NCI-H1436 treated with DMSO at 0.1 percent for 48 hours (cell line): ENCODE data around the gene ZFYVE21.

ENCODE experiments used
- DNase-seq: peaks from one replicate; lab custom pipeline; 2025; lab: John Stamatoyannopoulos, UW

Gene ZFYVE21

DNA sequence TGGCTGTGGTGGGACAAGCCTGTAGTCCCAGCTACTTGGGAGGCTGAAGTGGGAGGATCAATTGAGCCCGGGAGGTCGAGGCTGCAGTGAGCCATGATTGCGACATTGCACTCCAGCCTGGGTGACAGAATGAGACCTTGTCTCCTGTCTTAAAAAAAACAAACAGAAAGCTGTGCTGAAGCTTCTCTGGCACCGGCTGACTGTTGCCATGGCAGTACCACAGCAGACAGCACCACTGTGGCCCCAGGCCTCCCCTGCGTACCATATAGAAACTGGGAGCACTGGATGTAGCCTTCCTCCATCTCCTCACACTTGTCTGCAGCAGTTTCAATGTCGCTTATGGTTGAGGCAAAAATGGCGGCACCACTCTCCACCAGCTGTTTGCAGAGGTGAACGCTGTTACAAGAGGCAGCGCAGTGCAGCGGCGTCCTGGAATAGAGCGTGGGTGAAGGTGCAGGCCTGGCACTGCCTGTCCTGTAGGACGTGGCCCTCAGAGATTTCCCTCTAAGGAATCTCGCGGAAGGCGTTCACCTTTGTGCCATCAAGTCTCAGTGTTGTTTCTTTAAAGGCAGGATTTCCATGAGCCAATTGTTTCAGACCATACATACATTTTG lies 21.9 kb downstream of the ZFYVE21 start:
- DNase-seq = no peak

DNA sequence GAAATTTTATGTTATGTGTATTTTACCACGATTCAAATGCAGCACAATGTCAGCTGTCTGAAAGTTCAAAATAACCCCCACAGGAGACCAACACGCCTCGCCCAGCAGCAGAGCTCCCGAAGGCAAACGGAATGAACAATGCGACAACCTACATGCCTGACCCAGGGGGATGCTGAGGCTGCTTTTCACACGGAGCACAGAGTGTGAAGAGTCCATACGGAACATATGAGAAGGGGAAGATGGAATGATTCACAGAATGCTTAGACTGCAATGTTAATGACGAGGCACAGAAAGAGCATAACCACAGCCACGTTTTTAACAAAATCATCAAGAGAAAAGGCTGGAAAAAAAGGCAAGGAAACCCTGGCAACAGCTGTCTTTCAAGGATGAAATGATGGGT lies 22.6 kb downstream of the ZFYVE21 start:
- no peak for DNase-seq

DNA sequence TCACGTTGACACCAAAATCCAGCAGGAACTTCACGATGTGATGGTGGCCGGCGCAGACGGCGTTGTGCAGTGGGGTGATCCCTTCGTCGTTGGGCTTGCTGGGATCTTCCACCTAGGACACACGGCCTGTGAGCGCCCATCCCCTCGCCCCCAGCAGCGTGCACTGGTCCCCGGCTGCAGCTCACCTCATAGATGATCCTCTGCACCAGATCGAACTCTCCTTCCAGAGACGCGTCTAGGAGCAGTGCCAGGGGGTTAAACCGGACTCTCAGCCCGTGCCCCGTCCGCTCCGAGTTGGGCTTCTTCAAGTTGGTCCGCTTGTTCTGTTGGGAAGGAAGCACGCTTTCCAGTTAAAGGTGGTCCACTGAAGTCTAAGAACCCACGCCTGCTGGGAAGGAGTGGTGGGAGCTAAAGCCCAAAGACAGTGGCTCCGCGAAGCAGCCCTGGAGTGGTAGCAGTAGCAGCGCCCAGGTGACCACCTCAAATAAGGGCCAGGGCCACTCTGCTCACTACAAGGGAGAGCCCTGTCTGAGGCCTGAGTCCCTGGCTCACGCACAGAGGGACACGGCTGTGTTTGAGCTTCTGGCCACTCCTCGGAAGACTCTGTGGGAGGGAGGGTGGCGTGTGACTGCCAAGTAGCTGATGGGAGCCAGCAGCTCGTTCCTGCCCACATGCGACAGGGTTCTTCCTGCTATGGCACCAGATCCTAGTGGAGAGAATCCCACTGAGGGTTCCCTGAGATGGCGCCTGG lies 23.3 kb downstream of the ZFYVE21 start:
- DNase-seq = no peak

DNA sequence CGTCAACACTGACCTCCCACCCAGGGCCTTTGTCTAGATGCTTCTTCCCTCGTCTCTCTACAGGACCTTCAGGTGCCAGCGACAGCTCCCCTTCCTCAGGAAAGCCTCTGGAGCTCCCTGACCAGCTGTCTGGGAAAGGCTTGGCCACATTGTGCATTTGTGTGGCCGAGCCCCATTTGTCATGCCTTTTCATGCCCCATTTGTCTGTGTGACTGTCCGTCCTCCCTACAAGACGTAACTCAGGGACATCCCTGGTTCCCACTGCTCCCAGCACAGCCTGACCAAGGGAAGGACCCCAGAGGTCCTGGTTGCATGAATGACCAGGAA lies 23.8 kb downstream of the ZFYVE21 start:
- no peak for DNase-seq

DNA sequence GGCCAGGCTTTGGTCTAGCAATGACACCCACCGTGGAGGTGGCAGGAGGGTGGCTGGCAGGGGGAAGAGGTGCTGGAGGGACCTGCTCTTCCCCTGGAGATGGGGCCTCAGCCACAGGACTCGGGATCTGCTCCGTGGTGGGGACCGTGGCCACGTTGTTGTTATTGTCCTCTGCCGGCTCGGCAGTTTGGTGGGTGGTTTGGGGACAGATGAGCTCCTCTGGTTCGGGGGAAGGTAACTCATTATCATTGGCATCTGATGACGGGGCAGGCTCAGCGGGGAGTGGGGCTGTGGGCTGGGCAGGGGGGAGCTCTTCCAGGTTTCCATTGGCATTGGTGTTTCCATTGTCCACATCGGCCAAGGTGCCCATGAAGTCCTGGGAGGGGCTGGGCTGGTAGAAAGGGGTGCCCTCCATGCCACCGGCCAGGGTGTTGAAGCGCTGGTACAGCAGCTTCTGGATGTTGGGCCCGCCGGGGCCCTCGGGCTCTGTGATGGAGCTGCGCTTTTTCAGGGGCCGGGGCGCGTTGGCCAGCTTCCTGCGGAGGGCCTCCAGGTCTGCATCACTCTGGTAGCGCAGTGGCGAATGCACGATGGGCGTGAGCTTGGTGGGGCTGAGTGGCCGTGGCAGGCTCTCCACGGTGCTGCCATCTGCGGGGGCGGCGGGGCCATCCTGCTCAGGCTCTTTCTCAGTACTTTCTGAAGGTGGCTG lies 24.3 kb downstream of the ZFYVE21 start:
- no peak for DNase-seq

DNA sequence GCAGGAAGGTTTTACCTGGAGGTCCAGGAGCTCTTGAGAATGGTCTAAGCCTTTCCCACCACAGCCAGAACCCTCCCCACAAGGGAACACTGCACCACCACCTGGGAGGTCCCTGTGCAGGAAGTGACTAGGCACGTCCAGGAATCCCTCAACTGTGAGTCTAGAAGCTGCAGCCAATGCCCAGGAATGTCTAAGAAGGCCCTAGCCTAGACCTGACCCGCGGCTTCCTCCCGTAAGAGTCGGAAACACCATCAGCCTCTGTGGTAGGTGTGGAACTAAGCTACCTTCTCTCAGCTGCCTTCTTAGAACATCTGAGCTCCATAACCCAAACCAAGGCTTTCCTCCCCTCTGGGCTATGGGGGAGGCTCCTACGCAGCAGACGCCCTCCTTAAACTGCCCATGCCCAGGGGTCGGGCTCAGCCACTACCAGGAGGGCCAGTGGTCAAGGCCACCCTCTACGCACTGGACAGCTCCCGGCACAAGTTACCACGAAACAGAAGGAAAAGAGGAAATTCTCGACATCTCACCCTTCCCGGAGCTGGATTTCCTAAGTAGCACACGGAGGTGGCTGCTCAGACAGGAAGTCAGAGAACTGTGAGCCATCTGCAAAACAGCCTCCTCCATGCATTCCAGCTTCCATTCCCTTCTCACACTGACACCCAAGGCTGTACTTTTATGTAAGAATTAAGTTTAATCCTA lies 25.5 kb downstream of the ZFYVE21 start:
- DNase-seq = no peak

DNA sequence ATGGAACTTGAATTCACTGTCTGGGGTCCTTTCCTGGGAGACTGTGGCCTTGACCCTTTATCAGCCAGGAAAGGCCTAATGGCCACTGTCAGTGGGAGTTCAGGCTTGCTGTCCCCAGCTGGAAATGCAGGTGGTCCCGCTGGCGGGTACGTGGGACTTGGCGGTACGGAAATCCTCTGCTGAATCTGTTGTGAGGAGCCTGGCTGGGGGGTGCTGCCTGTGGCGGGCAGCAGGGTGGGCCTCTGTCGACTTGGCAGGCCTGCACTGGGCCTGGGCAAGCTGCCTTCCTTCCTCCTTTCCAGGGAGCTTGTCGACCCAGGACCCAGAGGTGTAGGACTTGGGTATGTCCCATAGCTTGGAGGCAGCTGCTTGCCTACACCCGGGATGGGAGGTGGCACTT lies 26.3 kb downstream of the ZFYVE21 start:
- DNase-seq = no peak

DNA sequence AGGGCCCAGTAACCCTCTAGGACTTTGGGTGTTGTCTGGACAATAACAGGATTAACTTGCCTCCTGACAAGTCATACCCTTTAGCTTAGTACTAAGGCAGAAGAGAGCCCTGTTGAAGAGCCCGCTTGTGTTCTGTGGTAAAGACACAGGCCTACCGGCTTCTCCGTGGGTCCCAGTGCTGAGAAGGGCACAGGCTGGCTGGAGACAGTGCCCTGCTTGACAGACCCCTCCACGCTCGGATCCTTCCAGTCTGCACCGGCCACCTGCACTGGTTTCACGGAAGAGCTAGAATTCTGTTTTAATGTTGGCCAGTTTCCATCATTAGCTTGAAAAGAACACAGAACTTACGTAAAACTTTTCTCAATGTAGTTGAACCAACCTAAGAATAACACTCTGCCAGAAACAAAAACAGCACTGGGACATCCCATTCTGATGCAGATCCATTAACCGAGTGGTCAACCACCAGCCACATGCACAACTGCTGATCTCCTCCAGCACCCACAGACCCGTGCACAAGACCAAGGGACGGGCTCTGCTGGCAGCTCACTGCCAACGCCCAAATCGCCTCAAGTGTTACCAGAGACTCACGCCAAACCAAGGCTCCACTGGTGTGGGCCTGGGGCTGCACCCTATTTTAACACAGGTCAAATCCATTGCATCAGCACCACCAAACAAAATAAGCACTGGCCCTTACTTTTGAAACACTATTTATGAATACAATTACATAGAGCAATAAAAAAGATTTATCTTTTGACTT lies 27.1 kb downstream of the ZFYVE21 start:
- no peak for DNase-seq

DNA sequence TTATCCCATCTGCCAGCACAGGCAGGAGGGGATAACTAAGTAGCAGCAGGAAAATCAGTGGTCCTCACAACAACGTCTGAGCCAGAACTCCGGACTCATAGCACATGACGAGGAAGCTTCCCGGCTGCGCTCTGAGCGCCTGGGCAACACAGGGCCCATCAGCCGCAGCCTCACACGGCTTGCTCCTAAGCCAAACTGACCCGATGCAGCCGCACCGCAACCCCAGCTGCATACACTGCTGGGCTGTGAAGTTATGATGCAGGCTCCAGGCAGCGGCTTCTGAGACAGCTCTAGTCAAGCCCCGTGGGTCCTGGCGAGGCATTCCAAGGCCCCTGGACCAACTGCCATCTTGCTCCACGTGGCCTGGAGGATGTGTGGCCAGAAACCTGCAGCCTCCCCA lies 28.1 kb downstream of the ZFYVE21 start:
- no peak for DNase-seq

DNA sequence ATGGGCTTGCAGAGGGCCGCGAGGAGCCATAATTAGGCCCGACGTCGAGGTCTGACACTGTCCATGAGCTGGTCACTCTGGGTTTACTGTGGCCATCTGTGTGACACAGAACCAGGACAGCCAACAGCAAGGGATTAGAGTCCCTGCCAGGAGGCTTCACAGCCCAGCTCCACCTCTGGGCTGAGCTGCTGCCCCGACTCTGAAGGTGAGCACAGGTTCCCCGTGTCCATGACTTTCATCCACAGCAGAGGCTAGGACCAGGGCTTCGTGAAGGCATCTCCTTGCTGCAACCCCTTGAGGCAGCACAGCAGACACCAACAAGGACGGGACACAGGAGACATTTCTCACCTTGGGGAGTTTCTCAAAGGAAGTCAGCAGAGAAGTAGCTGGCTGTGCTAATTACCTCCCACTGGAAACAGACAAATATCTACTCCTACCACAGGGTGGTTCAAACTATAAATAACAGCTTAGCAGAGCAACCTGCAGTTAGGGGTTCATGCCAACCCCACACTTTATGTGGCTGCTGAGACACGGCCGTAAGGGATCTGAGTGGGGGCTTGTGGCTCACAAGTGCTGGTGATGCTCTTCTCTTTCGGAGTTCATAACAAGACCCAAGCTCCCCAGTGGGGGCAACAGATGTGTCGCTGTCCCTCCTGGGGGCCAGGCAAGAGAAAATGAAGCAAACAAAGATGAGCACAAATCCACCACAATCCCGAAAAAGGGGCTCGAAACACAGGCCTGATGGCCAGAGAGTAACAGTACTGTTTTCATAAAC lies 29.2 kb downstream of the ZFYVE21 start:
- no peak for DNase-seq

DNA sequence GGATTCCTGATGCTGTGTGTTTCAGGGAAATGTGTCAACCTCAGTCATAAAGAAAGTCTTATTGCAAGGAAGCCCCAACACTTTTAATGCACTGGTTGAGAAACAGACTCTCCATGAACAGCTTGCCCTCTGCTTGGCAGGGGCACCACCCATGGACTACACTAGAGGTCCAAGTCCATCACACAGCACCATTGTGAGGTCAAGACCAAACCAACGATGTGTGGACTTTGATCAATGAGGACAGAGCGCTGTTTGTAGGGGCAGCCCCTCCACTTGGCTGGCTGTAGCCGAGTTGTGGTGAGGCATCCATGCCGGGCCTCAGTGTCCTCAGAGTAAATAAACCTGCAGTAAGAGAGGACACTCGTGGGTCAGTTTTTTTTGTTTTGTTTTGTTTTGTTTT lies 29.8 kb downstream of the ZFYVE21 start:
- no peak for DNase-seq

DNA sequence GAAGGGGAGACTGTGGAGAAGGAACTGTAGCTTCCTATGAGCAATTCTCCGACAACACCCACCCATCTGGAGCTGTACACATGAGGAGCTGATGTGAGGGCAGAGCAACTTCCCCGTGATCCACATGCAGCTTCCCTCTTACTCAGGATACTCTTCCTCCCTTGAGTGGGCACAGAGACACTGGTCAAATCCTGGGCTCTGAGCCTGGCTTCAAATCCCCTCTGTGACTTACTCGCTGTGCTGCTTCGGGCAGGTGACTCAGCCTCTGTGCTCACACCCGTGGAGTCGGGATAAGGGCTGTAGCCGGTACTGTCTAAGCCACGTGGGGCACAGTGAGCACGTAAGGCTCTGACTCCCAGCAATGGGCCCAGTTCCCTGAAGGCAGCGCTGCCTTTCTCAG lies 31.1 kb downstream of the ZFYVE21 start:
- DNase-seq = no peak

DNA sequence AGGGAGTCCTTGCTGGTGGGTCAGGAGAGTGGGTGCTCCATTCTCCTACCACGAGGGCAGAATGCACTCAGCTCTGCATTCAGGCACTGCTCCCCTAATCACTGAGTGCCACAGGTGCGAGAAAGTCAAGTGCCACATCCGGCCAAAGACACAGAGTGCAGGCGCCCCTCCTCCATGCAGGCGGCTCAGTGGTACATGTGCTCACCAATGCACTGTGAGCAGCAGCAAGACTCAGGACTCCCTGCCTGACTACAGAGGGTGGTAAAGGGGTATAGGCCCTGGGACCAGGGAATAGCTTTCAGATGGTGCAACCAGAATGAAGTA lies 32.9 kb downstream of the ZFYVE21 start:
- DNase-seq = no peak

DNA sequence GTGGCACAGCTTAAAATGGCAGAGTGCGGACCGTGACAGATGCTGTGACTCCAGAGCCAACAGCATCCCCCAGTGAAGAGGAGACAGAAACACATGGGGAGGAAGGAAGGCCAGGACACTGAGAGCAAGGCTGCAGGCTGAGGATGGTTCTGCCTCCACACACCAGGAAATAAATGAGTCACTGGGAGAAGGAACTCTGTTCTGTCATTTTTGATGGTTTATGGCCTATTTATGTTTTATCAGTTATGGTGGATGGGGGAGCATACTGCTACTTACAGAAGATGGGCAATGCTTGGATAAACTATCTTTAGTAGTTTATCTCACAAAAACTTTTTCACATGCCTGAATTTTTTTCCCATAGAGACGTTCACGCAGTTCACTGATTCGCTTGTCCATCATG lies 33.8 kb downstream of the ZFYVE21 start:
- no peak for DNase-seq

DNA sequence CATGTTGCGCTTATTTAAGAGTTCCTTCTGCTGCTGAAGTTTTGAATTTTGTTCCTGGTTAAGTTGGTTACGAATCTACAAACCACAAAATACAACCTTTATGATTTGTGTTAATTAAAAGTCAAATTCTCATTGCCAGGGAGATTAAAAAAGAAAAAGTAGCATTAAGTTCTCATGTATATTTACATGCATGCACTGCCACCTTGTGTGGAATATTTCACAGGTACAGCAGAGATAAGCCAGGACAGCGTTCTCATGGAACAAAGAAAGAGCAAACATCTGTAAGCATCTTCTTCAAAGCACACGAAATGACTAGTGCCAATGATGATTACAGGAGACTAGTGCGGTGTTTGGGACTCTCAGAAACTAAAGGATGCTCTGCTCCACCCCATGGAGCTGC lies 34.2 kb downstream of the ZFYVE21 start:
- DNase-seq = no peak

DNA sequence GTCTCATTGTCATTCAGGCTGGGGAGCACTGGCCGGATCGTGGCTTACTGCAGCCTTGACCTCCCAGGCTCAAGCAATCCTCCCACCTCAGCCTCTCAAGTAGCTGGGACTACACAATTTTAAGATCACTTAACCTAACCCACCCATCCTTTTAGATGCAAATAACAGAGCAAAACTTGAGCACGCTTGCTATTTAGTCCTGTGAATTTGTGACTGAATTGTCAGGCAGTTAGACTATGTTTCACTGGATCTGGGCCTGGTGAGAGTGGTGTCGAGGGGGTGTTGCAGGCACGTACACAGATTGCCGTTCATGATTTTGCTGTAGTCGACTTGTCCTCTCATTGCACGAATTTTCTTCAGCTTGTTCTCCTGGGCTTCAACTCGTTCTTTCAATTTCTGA lies 38.2 kb downstream of the ZFYVE21 start:
- no peak for DNase-seq

DNA sequence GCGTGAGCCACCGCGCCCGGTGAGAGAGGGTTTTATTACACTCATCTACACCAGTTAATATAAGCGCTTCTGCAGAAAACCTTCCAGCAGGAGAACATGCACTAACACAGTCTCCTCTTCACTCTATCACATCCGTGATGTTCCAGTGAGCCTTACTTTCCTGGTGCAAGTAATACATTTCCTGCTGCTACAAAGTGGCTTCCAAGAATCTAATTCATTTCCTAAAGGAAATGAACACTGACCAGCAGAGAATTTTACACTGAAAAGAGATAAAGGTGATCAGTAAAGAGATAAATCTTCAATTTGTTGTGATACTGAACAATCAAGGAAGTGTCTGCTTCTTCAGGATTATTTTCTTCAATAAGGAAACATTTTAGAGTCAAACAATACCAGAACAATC lies 39.5 kb downstream of the ZFYVE21 start:
- no peak for DNase-seq

DNA sequence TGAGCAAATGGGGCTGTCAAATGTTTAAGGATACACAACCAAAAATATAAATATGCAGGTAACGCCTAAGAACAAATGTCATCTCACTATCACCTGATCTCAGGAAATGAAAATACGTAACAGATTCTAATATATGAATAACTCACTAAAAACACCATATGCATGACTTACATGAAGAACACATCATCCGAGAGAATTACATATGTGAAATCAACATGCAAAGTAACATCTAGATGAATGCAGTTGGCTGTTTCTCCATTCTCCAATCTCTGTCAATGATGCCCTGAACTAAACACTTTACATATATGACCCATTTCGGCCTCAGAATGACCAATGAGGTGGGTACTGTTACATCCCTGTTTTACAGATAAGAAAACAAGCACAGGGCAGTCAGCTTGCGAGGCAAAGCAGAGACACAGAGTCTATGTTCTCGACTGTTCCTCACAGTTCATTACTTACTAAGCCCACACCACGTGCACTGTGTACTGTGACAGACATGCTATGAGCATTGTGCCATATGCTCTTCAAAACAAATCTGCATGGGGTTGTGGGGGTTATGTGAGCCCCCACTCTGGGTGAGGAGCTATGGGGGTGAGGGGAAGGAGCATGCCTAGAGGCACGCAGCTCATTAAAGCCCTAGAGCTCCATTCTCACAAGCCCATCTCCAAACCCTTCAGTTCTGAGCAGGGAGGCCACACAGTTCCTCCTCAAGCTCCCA lies 42.6 kb downstream of the ZFYVE21 start:
- DNase-seq = no peak

DNA sequence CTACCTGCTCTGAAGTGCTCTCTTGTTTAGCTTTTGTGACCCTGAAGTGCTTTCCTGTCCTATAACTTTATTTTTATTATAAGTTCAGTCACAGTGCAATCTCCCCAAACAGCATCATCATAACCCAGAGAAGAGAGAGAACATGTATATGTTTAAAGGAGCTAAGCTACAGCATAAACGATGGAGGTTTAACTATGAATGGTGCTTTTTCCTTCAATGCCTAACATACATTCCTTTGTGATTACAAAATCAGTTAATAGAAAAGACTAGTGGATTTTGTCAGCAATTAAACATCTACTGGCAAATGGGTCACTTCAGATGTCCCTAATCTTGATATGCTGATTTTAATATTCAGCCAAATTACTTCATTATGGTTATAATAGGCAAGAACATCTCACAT lies 46.4 kb downstream of the ZFYVE21 start:
- no peak for DNase-seq

DNA sequence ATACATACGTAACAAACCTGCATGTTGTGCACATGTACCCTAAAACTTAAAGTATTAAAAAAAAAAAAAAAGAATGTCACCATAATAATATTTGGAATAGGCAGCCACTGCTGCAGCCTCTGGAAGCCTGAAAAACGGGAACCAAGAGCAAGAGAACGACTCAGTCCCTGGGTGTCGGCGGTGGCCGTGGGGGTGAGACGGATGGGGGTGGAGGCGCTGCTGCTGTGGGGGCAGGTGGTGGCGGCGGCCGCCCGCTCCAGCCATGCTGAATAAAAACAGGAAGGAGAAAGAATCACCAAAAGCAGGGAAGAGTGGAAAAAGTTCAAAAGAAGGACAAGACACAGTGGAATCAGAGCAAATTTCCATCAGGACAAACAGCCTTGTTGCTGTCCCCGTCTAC lies 46.9 kb downstream of the ZFYVE21 start:
- DNase-seq = no peak
